Measurements from ENCODE around the gene TBC1D12. TPM values are rescaled to one million over a fixed set of nuclear protein-coding genes. Genes with fewer than 3 reads are reported as not detected.
"Not testable (repeated sequence)": the region's sequence is repeated elsewhere in the genome, so short reads cannot be mapped to it uniquely, and the experiment has no call there.

TBC1D12 gene
- total and polyA plus RNA-seq, 2 donors (not counting 3 experiments of a cell fraction or from before 2014, with no cell fraction given) = 2.9 to 7.3 TPM

DNA sequence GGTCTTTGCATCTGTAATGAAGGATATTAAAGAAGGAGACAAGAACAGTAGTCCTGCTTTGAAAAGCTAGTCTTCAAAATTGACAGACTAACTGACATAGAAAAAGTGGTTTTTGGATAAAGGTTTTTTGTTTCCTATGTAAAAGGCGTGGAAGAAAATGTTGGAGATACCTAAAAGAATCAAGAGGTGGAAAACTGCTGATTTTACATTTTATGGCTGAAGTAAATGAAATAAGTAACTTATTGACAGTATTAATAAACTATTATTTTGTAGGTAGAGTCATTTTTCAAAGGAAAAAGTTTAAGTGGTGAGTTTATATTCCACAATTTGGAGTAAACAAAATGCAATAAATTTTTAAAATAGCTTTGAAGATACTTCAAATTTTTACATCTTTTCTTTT, 130.7 kb downstream of the TBC1D12 start:
- DNase-seq (ENCODE audit: low read depth, low spot score) (no peak), FAIRE-seq (no peak)
- ChIA-PET CTCF (interaction anchor here (0.8 kb wide), 1 partner anchor 89 kb away, joined by 4 read pairs; no protein-coding TSS in a partner anchor), POLR2A (no interaction called here)
- Histone ChIP-seq H3K36me3 (ENCODE audit: control insufficient read depth in 2 of 2, extremely low read depth in 1 of 2, insufficient read depth in 2 of 2, low read length in 2 of 2) (peaks cover 0 to 5% of the 10 kb centered on the region in 2 experiments), H3K27me3 (ENCODE audit: control insufficient read depth in 2 of 2, insufficient read depth in 2 of 2, low read length in 2 of 2) (no peaks in the 10 kb centered on the region), H3K79me2 (ENCODE audit: control insufficient read depth, insufficient read depth, low read length) (no peaks in the 10 kb centered on the region), H3K9me3 (replicated peaks; ENCODE audit: control insufficient read depth, insufficient read depth, low read length) (no peaks in the 10 kb centered on the region), H4K20me1 (replicated peaks; ENCODE audit: control insufficient read depth, extremely low read depth, insufficient read depth, low read length) (no peaks in the 10 kb centered on the region), H3K4me1 (ENCODE audit: control insufficient read depth, extremely low read depth, insufficient read depth, low read length) (no peaks in the 10 kb centered on the region), H3K9ac (replicated peaks; ENCODE audit: extremely low read depth, insufficient read depth, low read length) (no peak overlapping the region), H3K4me3 (replicated peaks in 1 of 3; ENCODE audit: insufficient read depth in 1 of 3, low read depth in 1 of 3, low read length in 3 of 3) (no peak overlapping the region), H3K27ac (ENCODE audit: insufficient read depth, low read depth, low read length) (no peak overlapping the region), H2AFZ (ENCODE audit: low read depth, low read length) (no peak overlapping the region), H3K9me1 (replicated peaks; ENCODE audit: control insufficient read depth, extremely low read depth, insufficient read depth, low read length) (no peaks in the 10 kb centered on the region), H3K4me2 (ENCODE audit: insufficient read depth, low read length) (no peak overlapping the region)
- dilution Hi-C loops (cut with MboI; ENCODE audit: extremely low pct_ligation_motif_present, low sequenced_read_pairs) (no loop called here), intact Hi-C loops (cut with micrococcal nuclease) (no loop called here)
- no peak for TF ChIP-seq MYC (IDR thresholded peaks at IDR 0.05; ENCODE audit: low read depth, low read length)
- TF ChIP-seq EZH2 (IDR thresholded peaks at IDR 0.05; ENCODE audit: borderline replicate concordance, low read depth, low read length, severe bottlenecking) = no peak
- no peak for TF ChIP-seq POLR2A (IDR thresholded peaks at IDR 0.05; ENCODE audit: low read depth, low read length)
- TF ChIP-seq, protein P1, sequence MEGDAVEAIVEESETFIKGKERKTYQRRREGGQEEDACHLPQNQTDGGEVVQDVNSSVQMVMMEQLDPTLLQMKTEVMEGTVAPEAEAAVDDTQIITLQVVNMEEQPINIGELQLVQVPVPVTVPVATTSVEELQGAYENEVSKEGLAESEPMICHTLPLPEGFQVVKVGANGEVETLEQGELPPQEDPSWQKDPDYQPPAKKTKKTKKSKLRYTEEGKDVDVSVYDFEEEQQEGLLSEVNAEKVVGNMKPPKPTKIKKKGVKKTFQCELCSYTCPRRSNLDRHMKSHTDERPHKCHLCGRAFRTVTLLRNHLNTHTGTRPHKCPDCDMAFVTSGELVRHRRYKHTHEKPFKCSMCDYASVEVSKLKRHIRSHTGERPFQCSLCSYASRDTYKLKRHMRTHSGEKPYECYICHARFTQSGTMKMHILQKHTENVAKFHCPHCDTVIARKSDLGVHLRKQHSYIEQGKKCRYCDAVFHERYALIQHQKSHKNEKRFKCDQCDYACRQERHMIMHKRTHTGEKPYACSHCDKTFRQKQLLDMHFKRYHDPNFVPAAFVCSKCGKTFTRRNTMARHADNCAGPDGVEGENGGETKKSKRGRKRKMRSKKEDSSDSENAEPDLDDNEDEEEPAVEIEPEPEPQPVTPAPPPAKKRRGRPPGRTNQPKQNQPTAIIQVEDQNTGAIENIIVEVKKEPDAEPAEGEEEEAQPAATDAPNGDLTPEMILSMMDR (IDR thresholded peaks at IDR 0.05; ENCODE audit: extremely low read depth in 1 of 2, insufficient read depth in 1 of 2, low read depth in 1 of 2, low read length in 2 of 2) = no peak
- TF ChIP-seq, protein P2, sequence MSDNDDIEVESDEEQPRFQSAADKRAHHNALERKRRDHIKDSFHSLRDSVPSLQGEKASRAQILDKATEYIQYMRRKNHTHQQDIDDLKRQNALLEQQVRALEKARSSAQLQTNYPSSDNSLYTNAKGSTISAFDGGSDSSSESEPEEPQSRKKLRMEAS (IDR thresholded peaks at IDR 0.05; ENCODE audit: insufficient read depth, insufficient read length) = no peak
- TF ChIP-seq FOS (IDR thresholded peaks at IDR 0.05; ENCODE audit: borderline replicate concordance, insufficient read depth, low read length) = no peak
- no peak for TF ChIP-seq POLR2AphosphoS5 (IDR thresholded peaks at IDR 0.05; ENCODE audit: insufficient read depth, low read depth, low read length)
- no TSS peak for BruUV-seq (replicated peaks)

DNA sequence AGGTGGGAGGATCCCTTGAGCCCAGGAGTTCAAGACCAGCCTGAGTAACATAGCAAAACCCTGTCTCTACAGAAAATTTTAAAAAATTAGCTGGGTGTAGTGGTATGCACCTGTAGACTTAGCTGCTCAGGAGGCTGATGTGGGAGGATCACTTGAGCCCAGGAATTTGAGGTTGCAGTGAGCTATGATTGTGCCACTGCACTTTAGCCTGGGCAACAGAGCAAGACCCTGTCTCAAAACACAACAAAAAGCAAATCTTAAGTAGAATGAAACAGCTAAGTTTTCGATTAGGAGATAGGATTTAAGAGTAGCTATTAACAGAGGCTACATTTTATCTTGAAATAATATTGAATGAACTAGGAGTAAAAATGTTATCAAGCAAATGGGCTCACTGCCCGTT, 139.9 kb downstream of the TBC1D12 start:
- H3K4me1 ChIP-seq (ENCODE audit: control insufficient read depth, extremely low read depth, insufficient read depth, low read length) = peaks cover 14% of the 10 kb centered on the region
- POLR2A ChIA-PET; dilution Hi-C loops (cut with MboI; ENCODE audit: extremely low pct_ligation_motif_present, low sequenced_read_pairs); H3K27ac ChIP-seq (ENCODE audit: insufficient read depth, low read depth, low read length); H2AFZ ChIP-seq (ENCODE audit: low read depth, low read length); H3K4me2 ChIP-seq (ENCODE audit: insufficient read depth, low read length); FAIRE-seq; CTCF ChIA-PET; H3K9me1 ChIP-seq (replicated peaks; ENCODE audit: control insufficient read depth, extremely low read depth, insufficient read depth, low read length); H4K20me1 ChIP-seq (replicated peaks; ENCODE audit: control insufficient read depth, extremely low read depth, insufficient read depth, low read length); H3K9ac ChIP-seq (replicated peaks; ENCODE audit: extremely low read depth, insufficient read depth, low read length); BruUV-seq (replicated peaks); H3K36me3 ChIP-seq (ENCODE audit: control insufficient read depth in 2 of 2, extremely low read depth in 1 of 2, insufficient read depth in 2 of 2, low read length in 2 of 2); H3K4me3 ChIP-seq (replicated peaks in 1 of 3; ENCODE audit: insufficient read depth in 1 of 3, low read depth in 1 of 3, low read length in 3 of 3); H3K9me3 ChIP-seq (replicated peaks; ENCODE audit: control insufficient read depth, insufficient read depth, low read length); DNase-seq (ENCODE audit: low read depth, low spot score); H3K27me3 ChIP-seq (ENCODE audit: control insufficient read depth in 2 of 2, insufficient read depth in 2 of 2, low read length in 2 of 2): not testable (repeated sequence)
- peaks cover 16% of the 10 kb centered on the region for H3K79me2 ChIP-seq (ENCODE audit: control insufficient read depth, insufficient read depth, low read length)
- intact Hi-C loops (cut with micrococcal nuclease) = loop anchor here (10.0 kb wide), 1 partner anchor 837 kb away; the partner anchor contains the start of gene FRA10AC1

Measured in endothelial cell of umbilical vein (primary cell).